H9 (cell line): ENCODE results near the gene GPHA2. TPM values are rescaled to one million over a fixed set of nuclear protein-coding genes. Genes with fewer than 3 reads are reported as not detected.

Experiments used
- DNase-seq: peaks from one replicate; pipeline ENCODE4 v3.0.0-alpha.2; 2017
- H2AFZ ChIP-seq: one replicate; pipeline ENCODE4 v1.6.1; 2013; ENCODE audit warnings: mild to moderate bottlenecking, low read length, control low read depth, moderate library complexity
- H2AK5ac ChIP-seq: 2 replicates; pipeline ENCODE4 v1.6.1; 2013; ENCODE audit warnings: low read length, control low read depth, mixed read lengths; ENCODE audit not compliant: insufficient read length
- H2BK120ac ChIP-seq: one replicate; pipeline ENCODE4 v1.6.1; 2013; ENCODE audit warnings: low read depth, mild to moderate bottlenecking, low read length, control low read depth, inconsistent platforms; ENCODE audit not compliant: poor library complexity, severe bottlenecking
- H2BK12ac ChIP-seq: 2 replicates; pipeline ENCODE4 v1.6.1; 2013; ENCODE audit warnings: low read length, control low read depth, mixed read lengths, low read depth; ENCODE audit not compliant: insufficient read length
- H2BK15ac ChIP-seq: 2 replicates; pipeline ENCODE4 v1.6.1; 2013; ENCODE audit warnings: low read depth, low read length, control low read depth
- H2BK20ac ChIP-seq: one replicate; pipeline ENCODE4 v1.6.1; 2013; ENCODE audit warnings: low read depth, mild to moderate bottlenecking, low read length, control low read depth, inconsistent platforms; ENCODE audit not compliant: poor library complexity, severe bottlenecking
- H2BK5ac ChIP-seq: 2 replicates; pipeline ENCODE4 v1.6.1; 2013; ENCODE audit warnings: low read length, control low read depth, mixed read lengths; ENCODE audit not compliant: insufficient read length
- H3K14ac ChIP-seq: 2 replicates; pipeline ENCODE4 v1.6.1; 2013; ENCODE audit warnings: low read length, control low read depth; ENCODE audit not compliant: insufficient read depth
- H3K18ac ChIP-seq: 2 replicates; pipeline ENCODE4 v1.6.1; 2013; ENCODE audit warnings: low read depth, mild to moderate bottlenecking, mixed read lengths, low read length, control low read depth; ENCODE audit not compliant: insufficient read length
- H3K23ac ChIP-seq: 2 replicates; pipeline ENCODE4 v1.6.1; 2013; ENCODE audit warnings: low read length, control low read depth, mixed read lengths, low read depth; ENCODE audit not compliant: insufficient read length
- H3K23me2 ChIP-seq: 2 replicates; pipeline ENCODE4 v1.6.1; 2013; ENCODE audit warnings: low read depth, mild to moderate bottlenecking, mixed read lengths, low read length, control low read depth; ENCODE audit not compliant: insufficient read length, poor library complexity, severe bottlenecking
- H3K27ac ChIP-seq: 2 replicates; pipeline ENCODE4 v1.5.1; 2013; ENCODE audit warnings: low read length, control low read depth, mixed read lengths, low read depth; ENCODE audit not compliant: insufficient read length
- H3K27me3 ChIP-seq: 2 replicates; pipeline ENCODE4 v1.6.1; 2013; ENCODE audit warnings: low read length, control low read depth, inconsistent platforms; ENCODE audit not compliant: insufficient read depth
- H3K4ac ChIP-seq: 2 replicates; pipeline ENCODE4 v1.6.1; 2013; ENCODE audit warnings: low read depth, mild to moderate bottlenecking, control low read depth, inconsistent platforms, low read length, moderate library complexity
- H3K4me1 ChIP-seq: 2 replicates; pipeline ENCODE4 v1.6.1; 2013; ENCODE audit warnings: low read length, control low read depth, inconsistent platforms; ENCODE audit not compliant: insufficient read depth
- H3K4me2 ChIP-seq: 2 replicates; pipeline ENCODE4 v1.6.1; 2013; ENCODE audit warnings: low read length, control low read depth, mixed read lengths; ENCODE audit not compliant: insufficient read length, insufficient read depth
- H3K56ac ChIP-seq: 2 replicates; pipeline ENCODE4 v1.6.1; 2013; ENCODE audit warnings: low read depth, mild to moderate bottlenecking, mixed read lengths, low read length, control low read depth; ENCODE audit not compliant: insufficient read length
- H3K79me1 ChIP-seq: 2 replicates; pipeline ENCODE4 v1.6.1; 2013; ENCODE audit warnings: low read depth, mild to moderate bottlenecking, moderate library complexity, low read length, control low read depth, inconsistent platforms; ENCODE audit not compliant: insufficient read depth, poor library complexity, severe bottlenecking
- H3K79me2 ChIP-seq: 2 replicates; pipeline ENCODE4 v1.6.1; 2013; ENCODE audit warnings: low read length, control low read depth, inconsistent platforms; ENCODE audit not compliant: insufficient read depth
- H3K9ac ChIP-seq: 2 replicates; pipeline ENCODE4 v1.6.1; 2013; ENCODE audit warnings: low read length, control low read depth, mixed read lengths; ENCODE audit not compliant: insufficient read length; ENCODE audit errors: extremely low read depth
- H3K9me3 ChIP-seq: one replicate; pipeline ENCODE4 v1.6.1; 2013; ENCODE audit warnings: low read depth, low read length, inconsistent platforms; ENCODE audit not compliant: control insufficient read depth
- H3T11ph ChIP-seq: one replicate; pipeline ENCODE4 v1.6.1; 2013; ENCODE audit warnings: mild to moderate bottlenecking, low read length, control low read depth, inconsistent platforms
- H4K20me1 ChIP-seq: one replicate; pipeline ENCODE4 v1.6.1; 2013; ENCODE audit not compliant: control insufficient read depth, insufficient read length, insufficient read depth
- H4K5ac ChIP-seq: 2 replicates; pipeline ENCODE4 v1.6.1; 2013; ENCODE audit warnings: low read depth, mild to moderate bottlenecking, mixed read lengths, low read length, control low read depth; ENCODE audit not compliant: insufficient read length
- H4K8ac ChIP-seq: replicated peaks from 2 replicates; pipeline ENCODE4 v1.6.1; 2013; ENCODE audit warnings: low read length, control low read depth, mixed read lengths, low read depth; ENCODE audit not compliant: insufficient read length
- H4K91ac ChIP-seq: 2 replicates; pipeline ENCODE4 v1.6.1; 2013; ENCODE audit warnings: low read depth, mild to moderate bottlenecking, moderate library complexity, mixed read lengths, low read length, control low read depth; ENCODE audit not compliant: insufficient read length
- H3K27ac Mint-ChIP-seq, 3 experiments: 2 replicates in 2 of 3; 3 replicates in 1 of 3; pipeline ENCODE4 v1.8.0; 2020 to 2021; ENCODE audit warnings: mixed read lengths in 3 of 3, mild to moderate bottlenecking in 1 of 3, moderate library complexity in 1 of 3
- H3K27me3 Mint-ChIP-seq: 2 replicates; pipeline ENCODE4 v1.8.0; 2021; ENCODE audit warnings: low read depth, mild to moderate bottlenecking, moderate library complexity, mixed read lengths
- H3K36me3 Mint-ChIP-seq, 3 experiments: 2 replicates in 2 of 3; 3 replicates in 1 of 3; pipeline ENCODE4 v1.8.0; 2020 to 2021; ENCODE audit warnings: low read depth in 3 of 3, mixed read lengths in 3 of 3; ENCODE audit not compliant: insufficient read depth in 1 of 3
- H3K4me1 Mint-ChIP-seq, 2 experiments: 2 replicates each; pipeline ENCODE4 v1.8.0; 2020; ENCODE audit warnings: mixed read lengths in 2 of 2
- H3K4me3 Mint-ChIP-seq, 2 experiments: 2 replicates in 1 of 2; 3 replicates in 1 of 2; pipeline ENCODE4 v1.8.0; 2020 to 2021; ENCODE audit warnings: mild to moderate bottlenecking in 2 of 2, mixed read lengths in 2 of 2, moderate library complexity in 1 of 2
- H3K9me3 Mint-ChIP-seq, 2 experiments: 2 replicates in 1 of 2; 3 replicates in 1 of 2; pipeline ENCODE4 v1.8.0; 2020; ENCODE audit warnings: mild to moderate bottlenecking in 2 of 2, mixed read lengths in 2 of 2, moderate library complexity in 1 of 2
- WGBS: extraction: QIAGEN DNeasy Blood & Tissue Kit; methylation state at CpG from one replicate; pipeline ENCODE4 v1.1.7; 2013; ENCODE audit warnings: missing lambda C conversion rate, low lambda C conversion rate, mixed read lengths; ENCODE audit not compliant: insufficient read length; ENCODE audit errors: extremely low coverage; 5-methylcytosine and 5-hydroxymethylcytosine counted together
- total RNA-seq: library from RNA; stranded (reverse); gene quantifications from 2 replicates; pipeline ENCODE4 v1.2.1, GENCODE V29; 2021
- TF ChIP-seq, protein P1 (sequence below): fragments of 200-600 bp; sonication (generic); conservative IDR thresholded peaks from 3 replicates; pipeline ENCODE4 v1.8.0; 2021; ENCODE audit warnings: antibody characterized with exemption, mild to moderate bottlenecking

GPHA2 gene
- total RNA-seq, 1 experiment from 2014 or later = 2.1 TPM

DNA sequence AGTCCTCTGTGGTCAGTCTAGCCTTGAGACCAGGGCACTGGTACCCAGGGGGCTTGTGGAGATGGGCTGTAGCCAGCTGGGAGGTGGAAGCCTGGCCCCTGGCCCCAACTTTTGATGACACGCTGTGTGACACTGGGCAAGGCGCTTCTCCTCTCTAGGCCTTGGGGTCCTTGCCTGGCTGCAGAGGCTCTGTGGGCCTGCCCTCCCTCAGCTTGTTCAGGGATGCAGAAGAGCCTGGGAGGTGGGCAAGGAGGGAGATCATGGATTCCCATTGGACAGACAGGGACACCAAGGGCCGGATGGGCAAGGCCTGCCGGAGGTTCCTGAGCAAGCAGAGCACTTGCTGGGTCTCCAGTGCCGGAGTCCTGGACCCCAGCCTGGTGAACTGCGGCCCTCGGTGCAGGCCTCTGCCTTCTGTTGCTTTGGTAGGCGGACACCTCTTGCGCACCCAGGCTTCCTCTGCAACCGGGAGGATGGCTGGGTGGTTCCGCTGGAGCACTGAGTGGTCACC is 12.5 kb downstream of the GPHA2 start:
- Histone ChIP-seq H3K4me1 (no peaks in the 10 kb centered on the region), H3K23me2 (peaks cover 7% of the 10 kb centered on the region), H3K14ac (no peak overlapping the region; the same call in 1 of the 2 replicates), H2BK15ac (no peak overlapping the region), H2AFZ (no peak overlapping the region), H4K5ac (no peak overlapping the region), H3K4me2 (no peak overlapping the region), H3K27ac (no peak overlapping the region), H3K27me3 (no peaks in the 10 kb centered on the region), H3K9me3 (no peaks in the 10 kb centered on the region), H3K9ac (no peak overlapping the region), H4K91ac (no peak overlapping the region), H4K8ac (no peak overlapping the region), H3K4ac (no peak overlapping the region; the same call in 1 of the 2 replicates), H2AK5ac (no peak overlapping the region), H3K56ac (no peak overlapping the region), H2BK5ac (no peak overlapping the region), H3K18ac (no peak overlapping the region), H3K79me2 (no peaks in the 10 kb centered on the region), H2BK12ac (no peak overlapping the region), H3T11ph (no peak overlapping the region), H3K79me1 (no peaks in the 10 kb centered on the region), H2BK20ac (no peak overlapping the region), H3K23ac (no peak overlapping the region), H4K20me1 (no peaks in the 10 kb centered on the region), H2BK120ac (no peak overlapping the region)
- Mint-ChIP-seq H3K27me3 (peaks cover 7% of the 10 kb centered on the region), H3K4me3 (peak overlapping the region in 1 of 2 experiments; percentile 93; a peak in 1 of 5 replicates), H3K9me3 (no peaks in the 10 kb centered on the region), H3K27ac (no peak overlapping the region), H3K36me3 (no peaks in the 10 kb centered on the region), H3K4me1 (peaks cover 9 to 17% of the 10 kb centered on the region in 2 experiments)
- DNase-seq = no peak
- WGBS = no CpG with 5 or more reads among the region's 11 CpGs
- TF ChIP-seq, protein P1, sequence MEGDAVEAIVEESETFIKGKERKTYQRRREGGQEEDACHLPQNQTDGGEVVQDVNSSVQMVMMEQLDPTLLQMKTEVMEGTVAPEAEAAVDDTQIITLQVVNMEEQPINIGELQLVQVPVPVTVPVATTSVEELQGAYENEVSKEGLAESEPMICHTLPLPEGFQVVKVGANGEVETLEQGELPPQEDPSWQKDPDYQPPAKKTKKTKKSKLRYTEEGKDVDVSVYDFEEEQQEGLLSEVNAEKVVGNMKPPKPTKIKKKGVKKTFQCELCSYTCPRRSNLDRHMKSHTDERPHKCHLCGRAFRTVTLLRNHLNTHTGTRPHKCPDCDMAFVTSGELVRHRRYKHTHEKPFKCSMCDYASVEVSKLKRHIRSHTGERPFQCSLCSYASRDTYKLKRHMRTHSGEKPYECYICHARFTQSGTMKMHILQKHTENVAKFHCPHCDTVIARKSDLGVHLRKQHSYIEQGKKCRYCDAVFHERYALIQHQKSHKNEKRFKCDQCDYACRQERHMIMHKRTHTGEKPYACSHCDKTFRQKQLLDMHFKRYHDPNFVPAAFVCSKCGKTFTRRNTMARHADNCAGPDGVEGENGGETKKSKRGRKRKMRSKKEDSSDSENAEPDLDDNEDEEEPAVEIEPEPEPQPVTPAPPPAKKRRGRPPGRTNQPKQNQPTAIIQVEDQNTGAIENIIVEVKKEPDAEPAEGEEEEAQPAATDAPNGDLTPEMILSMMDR = no peak
